Embryonic facial prominence (tissue), 1 donor: Measurements from ENCODE around the gene FAM217A.
"Not testable (repeated sequence)": the region's sequence is repeated elsewhere in the genome, so short reads cannot be mapped to it uniquely, and the experiment has no call there.

ENCODE experiments used
- DNase-seq: peaks from one replicate; pipeline ENCODE4 v3.0.0-alpha.2; 2016; ENCODE audit errors: extremely low spot score

FAM217A gene

GRCh38 chr6:4078691-4079471, at the start of gene FAM217A:
Gene FAM217A, minus strand, starts transcription at chr6:4079137. Its CDS starts 1,723 bp downstream, at chr6:4077414.
- no peak for DNase-seq

- DNase-seq, result no peak
Observed at GRCh38 chr6:4128072-4128471, 49.1 kb upstream of the FAM217A start.

GRCh38 chr6:4125933-4126864, 47.3 kb upstream of the FAM217A start:
- no peak for DNase-seq

GRCh38 chr6:4125500-4125899, 46.6 kb upstream of the FAM217A start:
- DNase-seq, result no peak

GRCh38 chr6:4124351-4124750, 45.4 kb upstream of the FAM217A start:
- no peak for DNase-seq

- no peak for DNase-seq
Observed at GRCh38 chr6:4115741-4116140, 36.8 kb upstream of the FAM217A start.

- no peak for DNase-seq
Observed at GRCh38 chr6:4114123-4114522, 35.2 kb upstream of the FAM217A start.

GRCh38 chr6:4113649-4114048, 34.7 kb upstream of the FAM217A start:
- DNase-seq, result no peak

GRCh38 chr6:4112366-4112765, 33.4 kb upstream of the FAM217A start:
- DNase-seq, result no peak

GRCh38 chr6:4109363-4109815, 30.5 kb upstream of the FAM217A start:
- not testable (repeated sequence) for DNase-seq

GRCh38 chr6:4108561-4109093, 29.7 kb upstream of the FAM217A start:
- DNase-seq, result no peak

- DNase-seq, result no peak
Observed at GRCh38 chr6:4107873-4108272, 28.9 kb upstream of the FAM217A start.

GRCh38 chr6:4105980-4106536, 27.1 kb upstream of the FAM217A start:
- no peak for DNase-seq

GRCh38 chr6:4103929-4104328, 25.0 kb upstream of the FAM217A start:
- no peak for DNase-seq

- DNase-seq, result no peak
Observed at GRCh38 chr6:4102687-4103244, 23.8 kb upstream of the FAM217A start.

- no peak for DNase-seq
Observed at GRCh38 chr6:4101298-4101697, 22.4 kb upstream of the FAM217A start.

- no peak for DNase-seq
Observed at GRCh38 chr6:4100655-4101054, 21.7 kb upstream of the FAM217A start.

GRCh38 chr6:4093288-4093687, 14.4 kb upstream of the FAM217A start:
- no peak for DNase-seq

GRCh38 chr6:4091941-4092340, 13.0 kb upstream of the FAM217A start:
- no peak for DNase-seq

GRCh38 chr6:4090043-4090442, 11.1 kb upstream of the FAM217A start:
- not testable (repeated sequence) for DNase-seq

GRCh38 chr6:4088704-4089103, 9.8 kb upstream of the FAM217A start:
- no peak for DNase-seq

GRCh38 chr6:4085332-4085700, 6.4 kb upstream of the FAM217A start:
- DNase-seq, result no peak
